Left lung (tissue), 10 donors: ENCODE data around the gene NBL1. TPM values are rescaled to one million over a fixed set of nuclear protein-coding genes. Genes with fewer than 3 reads are reported as not detected.
"Not testable (repeated sequence)": the region's sequence is repeated elsewhere in the genome, so short reads cannot be mapped to it uniquely, and the experiment has no call there.

Experiments
- ATAC-seq: fragments of 200-7000 bp; cut with Tn5 transposase; one replicate; pipeline ENCODE4 v1.9.1; 2020; ENCODE audit warnings: moderate library complexity
- DNase-seq, 4 donors: peaks; one replicate each; pipeline ENCODE4 v3.0.0-alpha.2; 2013 to 2020
- H3K27ac ChIP-seq, 2 donors: fragments of 200-600 bp; sonication (generic) in 1 of 2; one replicate each; pipeline versions ENCODE4 v1.5.0 to v1.8.0; 2020 to 2021
- H3K27me3 ChIP-seq, 2 donors: fragments of 200-600 bp; sonication (generic) in 1 of 2; one replicate each; pipeline versions ENCODE4 v1.5.0 to v1.8.0; 2020 to 2021
- H3K36me3 ChIP-seq, 2 donors: fragments of 200-600 bp; sonication (generic) in 1 of 2; one replicate each; pipeline versions ENCODE4 v1.5.0 to v1.8.0; 2020 to 2021
- H3K4me1 ChIP-seq, 2 donors: fragments of 200-600 bp; one replicate each; pipeline ENCODE4 v1.8.0; 2021
- H3K4me3 ChIP-seq, 2 donors: fragments of 200-600 bp; sonication (generic) in 1 of 2; one replicate each; pipeline versions ENCODE4 v1.5.0 to v1.8.0; 2020 to 2021; ENCODE audit warnings: mild to moderate bottlenecking in 1 of 2
- H3K9me3 ChIP-seq, 2 donors: fragments of 200-600 bp; sonication (generic) in 1 of 2; one replicate each; pipeline versions ENCODE4 v1.5.0 to v1.8.0; 2020 to 2021
- intact Hi-C, 2 donors: fragments of 100-400 bp; cut with DNase I; formaldehyde crosslinking; loops; one replicate each; pipeline versions ENCODE4 v1.11.2 to v1.14.2; 2022
- polyA plus RNA-seq, 6 donors: library from polyadenylated mRNA; unstranded; fragments of 120-200 nt; gene quantifications; one replicate each; pipeline ENCODE4 v1.2.1, GENCODE V29; 2013; ENCODE audit not compliant: insufficient read length in 6 of 6
- total RNA-seq, 2 donors: library from RNA; stranded (reverse); fragmentation: NEBNext Ultra II Directional; extraction: Animal tissue kit (Norgen Biotek cat#: 25700); gene quantifications; one replicate each; pipeline ENCODE4 v1.2.1, GENCODE V29; 2021
- TF ChIP-seq, protein P1 (sequence below), 2 donors: fragments of 200-600 bp; sonication (generic) in 1 of 2; IDR thresholded peaks; one replicate each; pipeline versions ENCODE4 v1.5.0 to v1.8.0; 2021; ENCODE audit warnings: antibody characterized with exemption in 2 of 2
- donor health status: DM: no; HTN: yes; CAD: no.
- donor health status: DM: no; HTN: no; CAD: no.

The NBL1 gene
- total and polyA plus RNA-seq, 8 donors, result 69.1 to 180 (median 89.6) TPM

GRCh38 chr1:19629357-19629756 is 14.8 kb upstream of the NBL1 start:
- Histone ChIP-seq H3K9me3 (no peaks in the 10 kb centered on the region), H3K4me1 (no peaks in the 10 kb centered on the region), H3K4me3 (no peak overlapping the region), H3K27me3 (no peaks in the 10 kb centered on the region), H3K27ac (no peak overlapping the region), H3K36me3 (peaks cover 0 to 53% of the 10 kb centered on the region in 2 donors)
- DNase-seq (no peak), ATAC-seq (no peak)
- intact Hi-C loops, result no loop called here
- TF ChIP-seq, protein P1, sequence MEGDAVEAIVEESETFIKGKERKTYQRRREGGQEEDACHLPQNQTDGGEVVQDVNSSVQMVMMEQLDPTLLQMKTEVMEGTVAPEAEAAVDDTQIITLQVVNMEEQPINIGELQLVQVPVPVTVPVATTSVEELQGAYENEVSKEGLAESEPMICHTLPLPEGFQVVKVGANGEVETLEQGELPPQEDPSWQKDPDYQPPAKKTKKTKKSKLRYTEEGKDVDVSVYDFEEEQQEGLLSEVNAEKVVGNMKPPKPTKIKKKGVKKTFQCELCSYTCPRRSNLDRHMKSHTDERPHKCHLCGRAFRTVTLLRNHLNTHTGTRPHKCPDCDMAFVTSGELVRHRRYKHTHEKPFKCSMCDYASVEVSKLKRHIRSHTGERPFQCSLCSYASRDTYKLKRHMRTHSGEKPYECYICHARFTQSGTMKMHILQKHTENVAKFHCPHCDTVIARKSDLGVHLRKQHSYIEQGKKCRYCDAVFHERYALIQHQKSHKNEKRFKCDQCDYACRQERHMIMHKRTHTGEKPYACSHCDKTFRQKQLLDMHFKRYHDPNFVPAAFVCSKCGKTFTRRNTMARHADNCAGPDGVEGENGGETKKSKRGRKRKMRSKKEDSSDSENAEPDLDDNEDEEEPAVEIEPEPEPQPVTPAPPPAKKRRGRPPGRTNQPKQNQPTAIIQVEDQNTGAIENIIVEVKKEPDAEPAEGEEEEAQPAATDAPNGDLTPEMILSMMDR (IDR thresholded peaks at IDR 0.05), result no peak

DNA sequence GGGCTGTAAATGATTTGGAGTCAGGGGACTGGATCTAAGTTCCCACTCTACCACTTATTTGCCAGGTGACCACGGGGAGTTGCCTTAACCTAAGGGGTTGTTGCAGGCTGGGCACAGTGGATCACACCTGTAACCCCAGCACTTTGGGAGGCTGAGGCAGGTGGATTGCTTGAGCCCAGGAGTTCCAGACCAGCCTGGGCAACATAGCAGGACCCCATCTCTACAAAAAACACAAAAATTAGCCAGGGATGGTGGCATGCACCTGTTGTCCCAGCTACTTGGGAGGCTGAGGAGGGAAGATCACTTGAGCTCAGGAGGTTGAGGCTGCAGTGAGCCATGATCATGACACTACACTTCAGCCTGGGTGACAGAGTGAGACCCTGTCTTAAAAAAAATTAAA is 13.9 kb upstream of the NBL1 start:
- H3K27ac ChIP-seq, intact Hi-C loops, H3K4me3 ChIP-seq, ATAC-seq, H3K9me3 ChIP-seq, H3K4me1 ChIP-seq, H3K27me3 ChIP-seq, DNase-seq: not testable (repeated sequence)
- H3K36me3 ChIP-seq, result peaks cover 0 to 45% of the 10 kb centered on the region in 2 donors

DNA sequence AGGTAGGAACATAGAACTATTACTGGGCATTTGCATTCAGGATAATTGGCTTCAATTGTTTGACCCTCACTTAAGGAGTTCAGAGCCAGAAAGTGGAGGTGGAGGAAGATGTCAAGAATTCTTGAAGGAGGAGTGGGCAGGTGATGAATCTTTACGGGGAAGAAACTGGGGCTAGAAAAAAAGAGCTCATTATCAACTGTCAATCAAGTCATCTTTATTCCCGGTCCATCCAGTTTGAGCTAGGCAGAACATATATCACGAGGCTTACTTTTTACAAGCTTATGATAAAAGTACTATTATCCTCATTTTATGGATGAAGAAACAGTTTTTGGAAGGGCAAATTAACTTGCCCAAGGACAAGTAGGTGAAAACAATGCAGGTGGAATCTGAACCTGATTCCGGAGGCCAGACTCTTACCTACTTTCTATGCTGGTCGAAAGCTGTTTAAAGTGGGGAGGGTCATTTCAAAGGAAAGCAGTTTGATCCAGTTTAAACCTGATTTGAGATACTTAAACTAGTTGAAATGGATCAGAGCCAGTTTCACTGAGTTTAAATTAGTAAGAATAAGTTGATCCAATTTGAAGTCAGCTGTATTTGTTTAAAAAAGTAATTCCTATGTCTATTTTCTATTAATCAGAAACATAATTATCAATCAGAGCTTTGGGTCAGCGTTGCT is 13.3 kb upstream of the NBL1 start:
- Histone ChIP-seq H3K4me1 (no peaks in the 10 kb centered on the region), H3K27me3 (no peaks in the 10 kb centered on the region), H3K9me3 (no peaks in the 10 kb centered on the region), H3K27ac (no peak overlapping the region), H3K4me3 (no peak overlapping the region), H3K36me3 (peaks cover 0 to 38% of the 10 kb centered on the region in 2 donors)
- ATAC-seq (no peak), DNase-seq (no peak)
- intact Hi-C loops, result no loop called here
- TF ChIP-seq, protein P1 (IDR thresholded peaks at IDR 0.05), result no peak

GRCh38 chr1:19632211-19632610 is 11.9 kb upstream of the NBL1 start:
- DNase-seq, result no peak
- no peaks in the 10 kb centered on the region for H3K4me1 ChIP-seq
- intact Hi-C loops, result no loop called here
- H3K4me3 ChIP-seq, result no peak overlapping the region
- no peak overlapping the region for H3K27ac ChIP-seq
- no peaks in the 10 kb centered on the region for H3K9me3 ChIP-seq
- peaks cover 0 to 25% of the 10 kb centered on the region in 2 donors for H3K36me3 ChIP-seq
- TF ChIP-seq, protein P1 (IDR thresholded peaks at IDR 0.05), result no peak
- no peaks in the 10 kb centered on the region for H3K27me3 ChIP-seq
- ATAC-seq, result no peak

GRCh38 chr1:19633106-19633505 is 11.0 kb upstream of the NBL1 start:
- TF ChIP-seq, protein P1 (IDR thresholded peaks at IDR 0.05), result no peak
- no peaks in the 10 kb centered on the region for H3K27me3 ChIP-seq
- no peak overlapping the region for H3K4me3 ChIP-seq
- H3K36me3 ChIP-seq, result peaks cover 0 to 16% of the 10 kb centered on the region in 2 donors
- ATAC-seq (no peak), DNase-seq (no peak)
- H3K27ac ChIP-seq, result no peak overlapping the region
- intact Hi-C loops, result no loop called here
- H3K9me3 ChIP-seq, result no peaks in the 10 kb centered on the region
- no peaks in the 10 kb centered on the region for H3K4me1 ChIP-seq

DNA sequence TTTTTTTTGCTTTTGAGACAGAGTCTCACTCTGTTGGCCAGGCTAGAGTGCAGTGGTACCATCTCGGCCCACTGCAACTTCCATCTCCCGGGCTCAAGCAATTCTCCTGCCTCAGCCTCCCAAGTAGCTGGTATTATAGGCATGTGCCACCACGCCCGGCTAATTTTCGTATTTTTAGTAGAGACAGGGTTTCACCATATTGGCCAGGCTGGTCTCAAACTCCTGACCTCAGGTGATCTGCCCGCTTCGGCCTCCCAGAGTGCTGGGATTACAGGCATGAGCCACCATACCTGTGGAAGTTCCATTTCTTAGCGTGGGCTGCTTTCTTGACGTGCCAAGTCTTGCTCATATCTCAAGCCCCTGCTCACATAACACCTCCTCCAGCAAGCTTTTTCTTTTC is 9.0 kb upstream of the NBL1 start:
- H3K36me3 ChIP-seq, H3K4me3 ChIP-seq, intact Hi-C loops, ATAC-seq, H3K4me1 ChIP-seq, H3K9me3 ChIP-seq, DNase-seq, H3K27ac ChIP-seq: not testable (repeated sequence)
- peaks cover 0 to 11% of the 10 kb centered on the region in 2 donors for H3K27me3 ChIP-seq
